ENCODE data around the gene GNG14. TPM values are rescaled to one million over a fixed set of nuclear protein-coding genes. Genes with fewer than 3 reads are reported as not detected.

GNG14 gene
- total RNA-seq, 1 experiment from 2014 or later = not detected

GRCh38 chr19:12723381-12723640 is 35.5 kb downstream of the GNG14 start:
- Histone ChIP-seq H3K4me2 (ENCODE audit: insufficient read depth, insufficient read length, low read length) (peak overlapping the region; percentile 96), H3K18ac (ENCODE audit: insufficient read length, low read depth, low read length) (peak overlapping the region; percentile 43), H3K27ac (ENCODE audit: insufficient read length, low read depth, low read length) (peak overlapping the region; percentile 30), H3K23me2 (ENCODE audit: insufficient read length, low read depth, low read length, poor library complexity, severe bottlenecking) (peaks cover 22% of the 10 kb centered on the region), H4K91ac (ENCODE audit: insufficient read length, low read depth, low read length) (no peak overlapping the region), H3K79me1 (ENCODE audit: insufficient read depth, low read depth, low read length, poor library complexity, severe bottlenecking) (peaks cover 7% of the 10 kb centered on the region), H3T11ph (ENCODE audit: low read length) (no peak overlapping the region), H2BK20ac (ENCODE audit: low read depth, low read length, poor library complexity, severe bottlenecking) (no peak overlapping the region), H3K56ac (ENCODE audit: insufficient read length, low read depth, low read length) (peak overlapping the region; percentile 31), H3K9me3 (ENCODE audit: control insufficient read depth, low read depth, low read length) (no peaks in the 10 kb centered on the region), H4K5ac (ENCODE audit: insufficient read length, low read depth, low read length) (peak overlapping the region; percentile 19), H3K14ac (ENCODE audit: insufficient read depth, low read length) (peak overlapping the region; percentile 54; the same call in 1 of the 2 replicates), H2BK12ac (ENCODE audit: insufficient read length, low read depth, low read length) (no peak overlapping the region), H3K27me3 (ENCODE audit: insufficient read depth, low read length) (no peaks in the 10 kb centered on the region), H2BK15ac (ENCODE audit: low read depth, low read length) (no peak overlapping the region), H2BK120ac (ENCODE audit: low read depth, low read length, poor library complexity, severe bottlenecking) (no peak overlapping the region), H3K79me2 (ENCODE audit: insufficient read depth, low read length) (peaks cover 26% of the 10 kb centered on the region; the same call in 1 of the 2 replicates), H4K8ac (replicated peaks; ENCODE audit: insufficient read length, low read depth, low read length) (no peak overlapping the region), H2AK5ac (ENCODE audit: insufficient read length, low read length) (no peak overlapping the region), H3K23ac (ENCODE audit: insufficient read length, low read depth, low read length) (no peak overlapping the region), H2BK5ac (ENCODE audit: insufficient read length, low read length) (no peak overlapping the region), H4K20me1 (ENCODE audit: control insufficient read depth, insufficient read depth, insufficient read length) (no peaks in the 10 kb centered on the region), H3K4ac (ENCODE audit: low read depth, low read length) (no peak overlapping the region; the same call in 1 of the 2 replicates), H3K4me1 (ENCODE audit: insufficient read depth, low read length) (no peaks in the 10 kb centered on the region), H2AFZ (ENCODE audit: low read length) (no peak overlapping the region), H3K9ac (ENCODE audit: extremely low read depth, insufficient read length, low read length) (peak overlapping the region; percentile 97)
- DNase-seq = no peak
- peaks cover 24 to 38% (median 25%) of the 10 kb centered on the region in 3 experiments; a peak in 6 of 7 replicates for H3K36me3 Mint-ChIP-seq (ENCODE audit: insufficient read depth in 1 of 3, low read depth in 3 of 3)
- peaks cover 15 to 26% of the 10 kb centered on the region in 2 experiments for H3K4me1 Mint-ChIP-seq
- peak overlapping the region; percentile 97 to 98 for H3K4me3 Mint-ChIP-seq
- H3K27me3 Mint-ChIP-seq (ENCODE audit: low read depth) = no peaks in the 10 kb centered on the region
- WGBS (ENCODE audit: extremely low coverage, insufficient read length, low lambda C conversion rate) = no CpG with 5 or more reads among the region's 7 CpGs
- H3K9me3 Mint-ChIP-seq = no peaks in the 10 kb centered on the region
- peak overlapping the region; percentile 93 to 99 (median 97) for H3K27ac Mint-ChIP-seq
- TF ChIP-seq, protein P1, sequence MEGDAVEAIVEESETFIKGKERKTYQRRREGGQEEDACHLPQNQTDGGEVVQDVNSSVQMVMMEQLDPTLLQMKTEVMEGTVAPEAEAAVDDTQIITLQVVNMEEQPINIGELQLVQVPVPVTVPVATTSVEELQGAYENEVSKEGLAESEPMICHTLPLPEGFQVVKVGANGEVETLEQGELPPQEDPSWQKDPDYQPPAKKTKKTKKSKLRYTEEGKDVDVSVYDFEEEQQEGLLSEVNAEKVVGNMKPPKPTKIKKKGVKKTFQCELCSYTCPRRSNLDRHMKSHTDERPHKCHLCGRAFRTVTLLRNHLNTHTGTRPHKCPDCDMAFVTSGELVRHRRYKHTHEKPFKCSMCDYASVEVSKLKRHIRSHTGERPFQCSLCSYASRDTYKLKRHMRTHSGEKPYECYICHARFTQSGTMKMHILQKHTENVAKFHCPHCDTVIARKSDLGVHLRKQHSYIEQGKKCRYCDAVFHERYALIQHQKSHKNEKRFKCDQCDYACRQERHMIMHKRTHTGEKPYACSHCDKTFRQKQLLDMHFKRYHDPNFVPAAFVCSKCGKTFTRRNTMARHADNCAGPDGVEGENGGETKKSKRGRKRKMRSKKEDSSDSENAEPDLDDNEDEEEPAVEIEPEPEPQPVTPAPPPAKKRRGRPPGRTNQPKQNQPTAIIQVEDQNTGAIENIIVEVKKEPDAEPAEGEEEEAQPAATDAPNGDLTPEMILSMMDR (conservative IDR thresholded peaks at IDR 0.05) = no peak
